ENCODE measurements around the gene APBA2. TPM values are rescaled to one million over a fixed set of nuclear protein-coding genes. Genes with fewer than 3 reads are reported as not detected.

Gene APBA2
- total RNA-seq, 1 donor from 2014 or later, result 2.0 TPM

DNA sequence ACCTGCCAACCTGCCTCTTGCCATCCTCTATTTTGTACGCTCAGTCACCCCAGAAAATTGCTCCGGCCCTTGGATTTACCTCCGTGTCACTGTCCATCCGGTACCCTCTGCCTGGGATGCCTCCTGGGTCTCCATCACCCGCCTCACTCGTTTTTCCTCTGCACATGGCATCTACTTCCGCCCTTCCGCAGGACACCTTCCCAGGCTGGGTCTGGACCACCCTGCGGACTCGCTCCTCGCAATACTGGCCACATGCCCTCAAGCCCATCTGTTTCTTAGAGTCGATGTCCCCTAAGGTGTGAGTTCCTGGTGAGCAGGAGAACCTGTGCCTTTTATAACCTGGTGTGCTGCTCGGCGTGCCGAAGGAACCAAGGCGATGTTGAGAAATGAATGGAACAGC is 58.5 kb downstream of the APBA2 start:
- intact Hi-C loops (cut with DNase I), result no loop called here
- DNase-seq (ENCODE audit: missing footprints) (no peak), ATAC-seq (no peak)

DNA sequence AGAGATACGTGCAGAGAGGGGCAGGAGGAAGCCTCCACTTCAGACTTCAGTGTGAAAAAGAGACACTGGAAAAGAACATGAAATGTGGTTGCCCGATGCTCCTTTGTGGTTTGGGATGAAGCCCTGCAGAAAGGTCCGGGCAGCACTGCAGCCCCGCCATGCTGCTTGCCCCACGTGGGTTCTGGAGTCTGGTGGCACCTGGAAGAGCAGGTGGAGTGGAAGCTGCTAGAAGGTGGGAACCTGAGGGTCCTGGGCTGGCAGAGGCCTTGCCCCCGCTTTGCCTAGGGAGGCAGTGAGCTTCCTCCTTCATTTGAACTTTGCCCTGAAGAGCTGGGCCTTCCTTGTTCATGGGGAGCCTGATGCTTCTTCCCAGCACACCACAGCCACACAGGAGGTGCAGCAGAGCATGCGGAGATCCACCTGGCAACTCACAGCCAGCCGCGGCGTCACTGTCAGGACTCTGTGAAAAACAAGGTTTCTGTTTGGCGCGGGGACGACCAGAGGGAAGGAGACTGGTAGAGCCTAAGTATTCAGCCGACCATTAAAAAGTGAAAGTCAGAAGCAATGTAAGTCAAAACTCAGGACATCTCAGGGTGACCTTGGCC is 59.0 kb downstream of the APBA2 start:
- DNase-seq (ENCODE audit: missing footprints), result no peak
- intact Hi-C loops (cut with DNase I), result no loop called here
- no peak for ATAC-seq

DNA sequence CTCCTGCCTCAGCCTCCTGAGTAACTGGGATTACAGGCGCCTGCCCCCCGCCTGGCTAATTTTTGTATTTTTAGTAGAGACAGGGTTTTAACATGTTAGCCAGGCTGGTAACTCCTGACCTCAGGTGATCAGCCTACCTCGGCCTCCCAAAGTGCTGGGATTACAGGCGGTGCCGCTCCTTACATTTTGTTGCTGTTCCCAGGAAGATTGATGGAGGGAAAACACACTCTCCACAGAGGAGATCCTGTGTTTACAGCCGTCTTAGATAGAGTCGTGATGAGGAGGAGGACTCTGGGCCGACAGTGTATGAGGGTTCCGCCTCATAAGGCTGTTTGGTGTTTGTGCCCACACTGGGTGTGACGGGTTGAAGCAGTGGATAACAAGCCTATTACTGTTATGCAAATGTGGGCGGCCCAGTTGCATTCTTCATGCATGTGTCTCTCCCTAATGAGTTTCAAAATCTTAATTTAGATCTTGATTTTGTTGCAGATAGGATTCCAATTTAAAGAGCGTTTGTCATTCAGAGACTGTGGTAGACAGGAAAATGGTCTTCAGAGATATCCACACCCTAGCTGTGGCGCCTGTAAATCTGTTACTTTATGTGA is 60.0 kb downstream of the APBA2 start:
- ATAC-seq (no peak), DNase-seq (ENCODE audit: missing footprints) (no peak)
- intact Hi-C loops (cut with DNase I), result no loop called here

- DNase-seq (ENCODE audit: missing footprints) (no peak), ATAC-seq (no peak)
- intact Hi-C loops (cut with DNase I), result no loop called here
These were observed 61.0 kb downstream of the APBA2 start for GRCh38 chr15:28946803-28947202.

- intact Hi-C loops (cut with DNase I), result no loop called here
- DNase-seq (ENCODE audit: missing footprints), result no peak
These were observed 61.5 kb downstream of the APBA2 start for GRCh38 chr15:28947221-28947674.

GRCh38 chr15:28948036-28948435 is 62.3 kb downstream of the APBA2 start:
- no peak for ATAC-seq
- no peak for DNase-seq (ENCODE audit: missing footprints)
- intact Hi-C loops (cut with DNase I), result no loop called here

More at GRCh38 chr15:28947221-28947674, 61.5 kb downstream of the APBA2 start:
- no peak for ATAC-seq

DNA sequence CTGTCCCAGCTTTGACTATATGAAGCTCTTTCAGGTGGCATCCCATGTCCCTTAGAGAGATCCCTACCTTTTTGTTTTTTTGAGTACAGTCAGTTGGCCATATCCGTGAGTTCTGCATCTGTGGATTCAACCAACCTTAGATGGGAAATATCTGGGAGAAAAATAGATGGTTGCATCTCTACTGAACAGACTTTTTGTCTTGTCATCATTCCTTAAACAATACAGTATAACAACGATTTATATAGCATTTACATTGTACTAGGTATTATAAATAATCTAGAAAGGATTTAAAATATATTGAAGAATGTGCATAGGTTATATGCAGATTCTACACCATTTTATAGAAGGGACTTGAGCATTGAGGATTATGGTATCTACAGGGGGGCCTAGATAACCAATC is 65.1 kb downstream of the APBA2 start:
- intact Hi-C loops (cut with DNase I), result no loop called here
- ATAC-seq (no peak), DNase-seq (ENCODE audit: missing footprints) (no peak)

DNA sequence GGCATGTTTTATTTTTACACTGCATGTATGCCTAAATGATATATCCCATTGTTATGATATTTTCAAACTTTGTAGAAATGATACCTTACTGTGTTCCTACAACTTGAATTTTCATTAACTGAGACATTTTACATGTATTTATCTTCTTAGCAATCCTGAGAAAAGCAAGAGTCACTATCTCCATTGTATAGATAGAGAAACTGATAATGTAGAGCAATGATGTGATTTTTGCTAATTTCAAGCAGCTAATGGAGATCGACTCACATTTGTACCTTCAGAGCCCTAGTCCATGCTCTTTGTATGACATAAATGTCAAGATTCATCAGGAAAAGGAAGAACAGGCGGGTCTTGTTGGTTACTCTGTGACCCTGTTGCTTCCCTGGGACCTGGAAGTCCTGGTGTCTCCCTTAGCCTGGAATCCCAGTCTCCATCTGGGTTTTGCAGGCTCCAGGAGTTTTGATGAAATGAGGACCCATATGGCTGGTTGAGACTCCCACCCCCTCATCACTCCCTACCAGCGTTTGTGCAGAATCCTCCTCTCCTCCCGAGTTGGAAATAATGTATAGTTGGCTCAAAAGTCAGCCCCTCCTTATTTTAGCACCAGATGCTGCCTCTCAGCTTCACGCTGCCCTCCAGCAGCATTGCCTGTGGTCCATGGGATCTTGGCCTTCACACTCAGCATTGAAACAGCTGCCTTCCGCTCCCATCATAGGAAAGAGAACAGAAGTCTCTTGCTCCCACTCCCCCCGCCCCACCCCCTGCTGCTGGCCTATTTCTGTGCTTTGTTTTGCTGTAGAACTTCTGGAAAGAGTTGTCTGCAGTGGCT is 67.1 kb downstream of the APBA2 start:
- intact Hi-C loops (cut with DNase I), result no loop called here
- DNase-seq (ENCODE audit: missing footprints) (no peak), ATAC-seq (no peak)

- intact Hi-C loops (cut with DNase I), result no loop called here
- DNase-seq (ENCODE audit: missing footprints) (no peak), ATAC-seq (no peak)
These were observed 67.9 kb downstream of the APBA2 start for GRCh38 chr15:28953573-28954195.

GRCh38 chr15:28954466-28955159 is 68.8 kb downstream of the APBA2 start:
- intact Hi-C loops (cut with DNase I), result no loop called here
- no peak for DNase-seq (ENCODE audit: missing footprints)
- no peak for ATAC-seq

GRCh38 chr15:28955160-28955992 is 69.6 kb downstream of the APBA2 start:
- intact Hi-C loops (cut with DNase I), result no loop called here
- DNase-seq (ENCODE audit: missing footprints) (no peak), ATAC-seq (no peak)

- ATAC-seq (no peak), DNase-seq (ENCODE audit: missing footprints) (no peak)
These were observed 70.2 kb downstream of the APBA2 start for GRCh38 chr15:28955993-28956421.

DNA sequence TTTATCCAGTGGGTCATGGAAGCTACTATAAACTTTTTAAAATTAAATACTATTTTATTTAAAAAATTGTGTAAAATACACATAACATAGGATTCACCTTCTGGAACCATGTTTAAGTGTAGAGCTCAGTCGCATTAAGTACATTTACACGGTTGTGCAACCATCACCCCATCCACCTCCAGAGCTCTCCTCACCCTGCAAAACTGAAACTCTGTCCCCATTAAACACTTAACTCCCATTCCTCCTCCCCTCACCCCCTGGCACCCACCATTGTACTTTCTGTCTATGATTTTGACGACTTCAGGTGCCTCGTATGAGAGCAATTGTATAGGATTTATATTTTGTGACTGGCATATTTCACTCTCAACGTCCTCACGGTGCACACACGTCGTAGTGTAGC is 70.7 kb downstream of the APBA2 start:
- intact Hi-C loops (cut with DNase I), result no loop called here
- ATAC-seq, result no peak
- DNase-seq (ENCODE audit: missing footprints), result no peak

More at GRCh38 chr15:28955993-28956421, 70.2 kb downstream of the APBA2 start:
- intact Hi-C loops (cut with DNase I), result no loop called here

DNA sequence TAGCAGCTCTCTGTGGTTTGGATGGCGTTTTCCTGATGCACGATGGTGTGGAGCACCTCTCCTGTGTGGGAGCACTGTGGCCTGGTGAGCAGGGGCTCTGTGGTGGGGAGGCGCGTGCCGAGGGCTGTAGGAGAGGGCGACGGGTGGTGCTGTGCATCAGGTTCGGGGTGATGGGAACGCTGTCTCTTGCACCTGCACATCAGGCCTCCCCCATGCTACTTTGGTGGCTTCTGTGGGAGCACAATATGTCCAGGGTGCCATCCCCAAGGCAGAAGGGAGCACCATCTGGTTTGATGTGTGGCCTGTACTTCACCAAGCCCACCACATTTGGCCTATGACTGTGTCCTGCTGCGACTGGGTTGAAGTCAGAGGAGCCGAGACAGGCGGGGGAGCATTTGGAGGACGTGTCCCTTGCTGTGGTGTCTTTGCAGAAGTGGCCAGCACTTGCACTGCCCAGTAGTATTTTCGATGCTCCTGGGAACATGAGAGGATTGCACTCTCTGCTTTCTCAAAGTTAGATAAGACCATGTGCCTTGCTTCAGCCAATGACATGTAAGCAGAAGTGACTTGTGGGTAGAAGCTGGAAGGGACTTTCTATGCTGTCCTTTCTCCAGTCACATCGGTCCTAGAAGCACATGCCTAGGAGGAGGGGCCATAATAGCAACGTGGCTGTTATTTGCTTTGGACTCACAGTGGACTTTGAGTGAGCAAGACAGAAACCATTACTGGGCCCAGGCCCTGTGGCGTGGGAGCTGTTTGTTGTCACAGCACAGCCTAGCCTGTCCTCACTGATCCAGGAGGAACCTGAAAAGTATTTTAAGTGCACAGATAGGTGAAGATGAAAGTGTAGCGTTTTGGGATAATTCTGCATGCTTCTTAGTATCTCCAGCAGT is 72.1 kb downstream of the APBA2 start:
- no peak for DNase-seq (ENCODE audit: missing footprints)
- intact Hi-C loops (cut with DNase I), result no loop called here
- no peak for ATAC-seq

DNA sequence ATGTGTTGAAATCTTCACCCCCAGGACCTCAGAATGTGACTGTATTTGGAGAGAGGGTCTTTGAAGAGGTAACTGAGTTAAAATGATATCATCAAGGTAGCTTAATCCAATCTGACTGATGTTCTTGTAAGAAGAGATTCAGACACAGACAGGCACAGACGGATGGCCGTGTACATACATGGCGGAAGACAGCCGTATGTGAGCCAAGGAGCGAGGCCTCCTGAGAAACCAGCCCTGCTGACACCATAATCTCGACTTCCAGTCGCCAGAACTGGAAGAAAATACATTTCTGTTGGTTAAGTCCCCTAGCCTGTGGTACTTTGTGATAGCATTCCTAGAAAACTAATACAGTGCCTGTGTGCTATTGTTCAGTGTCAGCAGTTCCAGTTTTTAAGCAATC is 73.6 kb downstream of the APBA2 start:
- ATAC-seq (no peak), DNase-seq (ENCODE audit: missing footprints) (no peak)
- intact Hi-C loops (cut with DNase I), result no loop called here

- DNase-seq (ENCODE audit: missing footprints) (no peak), ATAC-seq (no peak)
- intact Hi-C loops (cut with DNase I), result no loop called here
These were observed 75.2 kb downstream of the APBA2 start for GRCh38 chr15:28960979-28961378.

DNA sequence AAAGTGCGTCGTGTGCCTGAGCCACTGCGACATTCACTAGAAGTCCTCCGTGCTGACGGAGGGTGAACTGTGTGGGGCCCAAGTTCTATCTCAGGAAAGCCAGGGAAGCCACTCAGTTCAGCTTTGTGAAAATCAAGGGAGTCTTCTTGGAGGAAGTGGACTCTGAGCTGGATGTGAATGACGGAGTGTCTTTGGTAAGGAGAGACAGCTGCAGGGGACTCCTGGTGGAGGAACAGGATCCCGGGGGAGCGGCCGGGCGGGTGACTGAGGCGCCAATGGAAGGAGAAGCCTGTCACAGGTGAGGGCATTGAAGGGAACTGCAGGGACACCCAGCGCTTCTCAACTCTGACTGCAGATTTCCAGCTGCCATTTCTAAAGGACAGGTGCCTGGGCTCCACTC is 75.6 kb downstream of the APBA2 start:
- no peak for DNase-seq (ENCODE audit: missing footprints)
- no peak for ATAC-seq
- intact Hi-C loops (cut with DNase I), result no loop called here

Measured in Right ventricle myocardium inferior (tissue), 1 donor.